MM.1S (cell line): Measurements from ENCODE around the gene ZMIZ1.

Experiments used
- DNase-seq: peaks from one replicate; pipeline ENCODE4 v3.0.0-alpha.2; 2015
- H2AFZ ChIP-seq: fragments of 300-600 bp; sonication (generic); 2 replicates; pipeline ENCODE4 v1.6.0; 2016; ENCODE audit warnings: antibody characterized with exemption, low read length
- H3F3A ChIP-seq: fragments of 300-600 bp; sonication (generic); 2 replicates; pipeline ENCODE4 v1.6.1; 2016; ENCODE audit warnings: mild to moderate bottlenecking, antibody characterized with exemption, low read length, moderate library complexity, mixed read lengths; ENCODE audit not compliant: insufficient read depth
- H3K27ac ChIP-seq: fragments of 300-600 bp; sonication (generic); 2 replicates; pipeline ENCODE4 v1.5.1; 2016; ENCODE audit warnings: mild to moderate bottlenecking, low read length
- H3K27me3 ChIP-seq: fragments of 300-600 bp; sonication (generic); replicated peaks from 2 replicates; pipeline ENCODE4 v1.6.0; 2016; ENCODE audit warnings: low read length; ENCODE audit not compliant: insufficient read depth
- H3K36me3 ChIP-seq: fragments of 300-600 bp; sonication (generic); replicated peaks from 2 replicates; pipeline ENCODE4 v1.6.1; 2016; ENCODE audit warnings: mild to moderate bottlenecking, low read length, mixed read lengths; ENCODE audit not compliant: insufficient read depth
- H3K4me1 ChIP-seq: fragments of 300-600 bp; sonication (generic); 2 replicates; pipeline ENCODE4 v1.6.1; 2016; ENCODE audit warnings: low read length, mixed read lengths
- H3K4me2 ChIP-seq: fragments of 300-600 bp; sonication (generic); 2 replicates; pipeline ENCODE4 v1.6.0; 2016; ENCODE audit warnings: low read depth, low read length
- H3K4me3 ChIP-seq: fragments of 300-600 bp; sonication (generic); 2 replicates; pipeline ENCODE4 v1.5.1; 2016; ENCODE audit warnings: low read length, mixed read lengths
- H3K79me2 ChIP-seq: fragments of 300-600 bp; sonication (generic); 2 replicates; pipeline ENCODE4 v1.6.1; 2016; ENCODE audit warnings: mixed run types, low read length, mixed read lengths
- H3K9ac ChIP-seq: fragments of 300-600 bp; sonication (generic); 2 replicates; pipeline ENCODE4 v1.6.1; 2016; ENCODE audit warnings: low read length, mixed read lengths
- H3K9me2 ChIP-seq: fragments of 300-600 bp; sonication (generic); replicated peaks from 2 replicates; pipeline ENCODE4 v1.6.1; 2016; ENCODE audit warnings: mild to moderate bottlenecking, low read length, mixed read lengths; ENCODE audit not compliant: insufficient read depth
- H3K9me3 ChIP-seq: fragments of 300-600 bp; sonication (generic); replicated peaks from 2 replicates; pipeline ENCODE4 v1.6.1; 2016; ENCODE audit warnings: mild to moderate bottlenecking, low read length, mixed read lengths; ENCODE audit not compliant: insufficient read depth
- H4K20me1 ChIP-seq: fragments of 300-600 bp; sonication (generic); 2 replicates; pipeline ENCODE4 v1.6.1; 2016; ENCODE audit warnings: mild to moderate bottlenecking, low read length, moderate library complexity, mixed read lengths; ENCODE audit not compliant: insufficient read depth
- EZH2 ChIP-seq: fragments of 300-600 bp; sonication (generic); optimal IDR thresholded peaks from 2 replicates; pipeline ENCODE3; 2017; ENCODE audit warnings: low read depth, mild to moderate bottlenecking, antibody characterized with exemption, low read length, mixed read lengths
- EZH2phosphoT487 ChIP-seq: fragments of 300-600 bp; sonication (generic); IDR thresholded peaks from 2 replicates; pipeline ENCODE4 v1.6.1; 2018; ENCODE audit warnings: antibody characterized with exemption, low read length
- TF ChIP-seq, protein P1 (sequence below): fragments of 300-600 bp; sonication (generic); IDR thresholded peaks from 2 replicates; pipeline ENCODE4 v1.5.1; 2016; ENCODE audit warnings: antibody characterized with exemption, low read length, mixed read lengths

The ZMIZ1 gene

GRCh38 chr10:79020605-79021004, 48.2 kb upstream of the ZMIZ1 start:
- Histone ChIP-seq H3K9ac (no peak overlapping the region), H3K4me3 (no peak overlapping the region), H4K20me1 (no peaks in the 10 kb centered on the region), H3K79me2 (no peaks in the 10 kb centered on the region), H3F3A (peaks cover 7% of the 10 kb centered on the region), H2AFZ (no peak overlapping the region), H3K9me2 (no peaks in the 10 kb centered on the region), H3K9me3 (no peaks in the 10 kb centered on the region), H3K36me3 (no peaks in the 10 kb centered on the region), H3K4me1 (peaks cover 21% of the 10 kb centered on the region), H3K4me2 (no peak overlapping the region), H3K27me3 (no peaks in the 10 kb centered on the region), H3K27ac (no peak overlapping the region)
- TF ChIP-seq, protein P1, sequence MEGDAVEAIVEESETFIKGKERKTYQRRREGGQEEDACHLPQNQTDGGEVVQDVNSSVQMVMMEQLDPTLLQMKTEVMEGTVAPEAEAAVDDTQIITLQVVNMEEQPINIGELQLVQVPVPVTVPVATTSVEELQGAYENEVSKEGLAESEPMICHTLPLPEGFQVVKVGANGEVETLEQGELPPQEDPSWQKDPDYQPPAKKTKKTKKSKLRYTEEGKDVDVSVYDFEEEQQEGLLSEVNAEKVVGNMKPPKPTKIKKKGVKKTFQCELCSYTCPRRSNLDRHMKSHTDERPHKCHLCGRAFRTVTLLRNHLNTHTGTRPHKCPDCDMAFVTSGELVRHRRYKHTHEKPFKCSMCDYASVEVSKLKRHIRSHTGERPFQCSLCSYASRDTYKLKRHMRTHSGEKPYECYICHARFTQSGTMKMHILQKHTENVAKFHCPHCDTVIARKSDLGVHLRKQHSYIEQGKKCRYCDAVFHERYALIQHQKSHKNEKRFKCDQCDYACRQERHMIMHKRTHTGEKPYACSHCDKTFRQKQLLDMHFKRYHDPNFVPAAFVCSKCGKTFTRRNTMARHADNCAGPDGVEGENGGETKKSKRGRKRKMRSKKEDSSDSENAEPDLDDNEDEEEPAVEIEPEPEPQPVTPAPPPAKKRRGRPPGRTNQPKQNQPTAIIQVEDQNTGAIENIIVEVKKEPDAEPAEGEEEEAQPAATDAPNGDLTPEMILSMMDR, result no peak
- TF ChIP-seq EZH2phosphoT487 (no peak), EZH2 (no peak)
- no peak for DNase-seq

DNA sequence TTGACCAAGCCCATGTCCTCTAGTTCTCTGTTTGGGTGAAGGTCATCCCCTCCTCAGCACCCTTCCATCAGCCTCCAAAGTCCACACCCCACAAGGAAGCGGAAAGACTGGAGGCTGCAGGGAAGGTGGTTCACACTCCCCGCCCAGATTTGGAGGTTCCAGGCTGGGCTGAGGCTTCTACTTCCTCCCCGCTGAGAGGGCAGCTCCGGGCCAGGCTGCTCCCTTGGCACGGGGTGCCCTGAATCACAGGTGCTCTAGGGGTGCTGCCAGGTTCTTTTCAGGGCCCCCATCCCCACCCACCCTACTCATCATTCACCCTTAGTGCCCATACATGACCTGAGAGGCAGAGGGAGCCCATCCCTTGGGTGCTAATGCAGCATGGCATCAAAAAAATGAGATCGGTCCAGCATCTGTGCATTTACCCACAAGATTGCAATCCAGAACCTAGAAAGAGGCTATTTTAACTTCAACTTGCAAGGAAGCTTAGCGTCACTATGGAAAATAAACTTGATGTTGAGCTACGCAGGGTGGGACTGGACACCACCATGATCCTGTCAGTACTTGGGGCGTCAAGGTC, 47.3 kb upstream of the ZMIZ1 start:
- no peak for DNase-seq
- Histone ChIP-seq H3K9ac (no peak overlapping the region), H2AFZ (no peak overlapping the region), H3K27ac (no peak overlapping the region), H3K9me2 (no peaks in the 10 kb centered on the region), H3K4me3 (no peak overlapping the region), H3K4me1 (peaks cover 21% of the 10 kb centered on the region), H4K20me1 (no peaks in the 10 kb centered on the region), H3K79me2 (no peaks in the 10 kb centered on the region), H3K4me2 (no peak overlapping the region), H3K27me3 (no peaks in the 10 kb centered on the region), H3K9me3 (no peaks in the 10 kb centered on the region), H3F3A (peaks cover 7% of the 10 kb centered on the region), H3K36me3 (no peaks in the 10 kb centered on the region)
- no peak for TF ChIP-seq EZH2phosphoT487
- TF ChIP-seq, protein P1, result no peak
- TF ChIP-seq EZH2, result no peak

- H3K9me3 ChIP-seq, result no peaks in the 10 kb centered on the region
- no peak overlapping the region for H3K4me2 ChIP-seq
- no peak overlapping the region for H2AFZ ChIP-seq
- H3K79me2 ChIP-seq, result no peaks in the 10 kb centered on the region
- no peaks in the 10 kb centered on the region for H3K27me3 ChIP-seq
- H3K4me1 ChIP-seq, result peaks cover 21% of the 10 kb centered on the region
- no peak overlapping the region for H3K27ac ChIP-seq
- no peak for DNase-seq
- TF ChIP-seq, protein P1, result no peak
- TF ChIP-seq EZH2phosphoT487 (no peak), EZH2 (no peak)
- H3K4me3 ChIP-seq, result no peak overlapping the region
- no peak overlapping the region for H3K9ac ChIP-seq
- H3F3A ChIP-seq, result peaks cover 7% of the 10 kb centered on the region
- H3K9me2 ChIP-seq, result no peaks in the 10 kb centered on the region
- H3K36me3 ChIP-seq, result no peaks in the 10 kb centered on the region
- no peaks in the 10 kb centered on the region for H4K20me1 ChIP-seq
These were observed 46.7 kb upstream of the ZMIZ1 start for GRCh38 chr10:79021948-79022499.
